OCI-LY1 (cell line): Measurements from ENCODE around the gene TMEM9B.

Experiments used
- H2AFZ ChIP-seq: fragments of 200-600 bp; sonication (generic), shearing (Covaris generic); 2 replicates; pipeline ENCODE4 v1.6.0; 2014; ENCODE audit warnings: antibody characterized with exemption, mild to moderate bottlenecking, low read length
- H3F3A ChIP-seq: fragments of 200-600 bp; sonication (generic), shearing (Covaris generic); 2 replicates; pipeline ENCODE4 v1.6.0; 2014; ENCODE audit warnings: mild to moderate bottlenecking, antibody characterized with exemption, low read length, moderate library complexity; ENCODE audit not compliant: insufficient read depth
- H3K27ac ChIP-seq: fragments of 200-600 bp; sonication (generic); 2 replicates; pipeline ENCODE4 v1.5.1; 2014; ENCODE audit warnings: low read length, mixed run types, mild to moderate bottlenecking, low read depth; ENCODE audit not compliant: poor library complexity, severe bottlenecking
- H3K27me3 ChIP-seq: fragments of 200-600 bp; sonication (generic); 2 replicates; pipeline ENCODE4 v1.6.0; 2014; ENCODE audit warnings: antibody characterized with exemption, mild to moderate bottlenecking, low read length, moderate library complexity; ENCODE audit not compliant: insufficient read depth
- H3K36me3 ChIP-seq: fragments of 200-600 bp; sonication (generic); 2 replicates; pipeline ENCODE4 v1.6.1; 2014; ENCODE audit warnings: mild to moderate bottlenecking, antibody characterized with exemption, low read length, moderate library complexity, mixed read lengths; ENCODE audit not compliant: insufficient read depth
- H3K4me1 ChIP-seq: fragments of 200-600 bp; sonication (generic); 2 replicates; pipeline ENCODE4 v1.5.1; 2014; ENCODE audit warnings: mild to moderate bottlenecking, low read length, moderate library complexity; ENCODE audit not compliant: insufficient read depth, severe bottlenecking
- H3K4me2 ChIP-seq: fragments of 200-600 bp; sonication (generic), shearing (Covaris generic); 2 replicates; pipeline ENCODE4 v1.6.1; 2014; ENCODE audit warnings: low read length
- H3K4me3 ChIP-seq: fragments of 200-600 bp; sonication (generic); 2 replicates; pipeline ENCODE4 v1.5.1; 2014; ENCODE audit warnings: low read length, low read depth, mild to moderate bottlenecking, mixed read lengths; ENCODE audit not compliant: poor library complexity, severe bottlenecking
- H3K79me2 ChIP-seq: fragments of 200-600 bp; shearing (Covaris generic); 2 replicates; pipeline ENCODE4 v1.6.1; 2016; ENCODE audit warnings: mixed run types, low read length, mixed read lengths; ENCODE audit not compliant: insufficient read depth
- H3K9ac ChIP-seq: fragments of 200-600 bp; sonication (generic), shearing (Covaris generic); 2 replicates; pipeline ENCODE4 v1.6.1; 2014; ENCODE audit warnings: mild to moderate bottlenecking, low read length, mixed read lengths
- H3K9me2 ChIP-seq: fragments of 200-600 bp; sonication (generic), shearing (Covaris generic); 2 replicates; pipeline ENCODE4 v1.6.1; 2014; ENCODE audit warnings: low read depth, mild to moderate bottlenecking, low read length, mixed read lengths
- H3K9me3 ChIP-seq: fragments of 200-600 bp; shearing (Covaris generic); 2 replicates; pipeline ENCODE4 v1.6.1; 2014; ENCODE audit warnings: low read length, mixed read lengths
- H4K20me1 ChIP-seq: fragments of 200-600 bp; sonication (generic), shearing (Covaris generic); 2 replicates; pipeline ENCODE4 v1.6.0; 2016; ENCODE audit warnings: mild to moderate bottlenecking, low read length; ENCODE audit not compliant: insufficient read depth
- CTCF ChIP-seq: fragments of 200-600 bp; sonication (generic), shearing (Covaris generic); IDR thresholded peaks from 2 replicates; pipeline ENCODE4 v1.5.1; 2017; ENCODE audit warnings: mild to moderate bottlenecking, antibody characterized with exemption, low read length, moderate library complexity, mixed read lengths
- EZH2 ChIP-seq: fragments of 200-600 bp; sonication (generic), shearing (Covaris generic); IDR thresholded peaks from 2 replicates; pipeline ENCODE4 v1.8.0; 2017; ENCODE audit warnings: borderline replicate concordance, mixed run types, mild to moderate bottlenecking, antibody characterized with exemption, low read length, moderate library complexity, mixed read lengths

The TMEM9B gene

GRCh38 chr11:8913961-8914660, 50.1 kb downstream of the TMEM9B start:
- Histone ChIP-seq H3K4me1 (peaks cover 32% of the 10 kb centered on the region), H3K9ac (peak overlapping the region; percentile 33; the same call in 1 of the 2 replicates), H3K9me3 (no peaks in the 10 kb centered on the region), H3K4me2 (peak overlapping the region; percentile 56), H3K4me3 (peak overlapping the region; percentile 33), H3K27me3 (no peaks in the 10 kb centered on the region), H3K79me2 (no peaks in the 10 kb centered on the region), H2AFZ (no peak overlapping the region), H3K36me3 (peaks cover 36% of the 10 kb centered on the region; the same call in 1 of the 2 replicates), H3F3A (no peaks in the 10 kb centered on the region), H3K27ac (peak overlapping the region; percentile 50), H4K20me1 (no peaks in the 10 kb centered on the region), H3K9me2 (no peaks in the 10 kb centered on the region)
- TF ChIP-seq EZH2: no peak
- TF ChIP-seq CTCF: peak; percentile 83

GRCh38 chr11:8911029-8911823, 53.0 kb downstream of the TMEM9B start, which contains the start of gene AKIP1:
Gene AKIP1, plus strand, starts transcription at chr11:8911189. Its CDS starts 261 bp downstream, at chr11:8911450.
- Histone ChIP-seq H3K4me3 (peak within 1 kb of the TSS; percentile 91), H3K9ac (peak within 1 kb of the TSS; percentile 84), H3K4me2 (peak within 1 kb of the TSS; percentile 79), H3K27ac (no peak within 1 kb of the TSS), H4K20me1 (no peaks in the 10 kb centered on the region), H3K79me2 (no peaks in the 10 kb centered on the region), H3F3A (no peaks in the 10 kb centered on the region), H2AFZ (no peak within 1 kb of the TSS), H3K9me3 (no peaks in the 10 kb centered on the region), H3K36me3 (0 out of 2 replicates have a peak, but pooled peaks cover 8% of the 10 kb centered on the region), H3K9me2 (no peaks in the 10 kb centered on the region), H3K4me1 (peaks cover 32% of the 10 kb centered on the region), H3K27me3 (no peaks in the 10 kb centered on the region)
- TF ChIP-seq CTCF: no peak
- TF ChIP-seq EZH2: no peak

GRCh38 chr11:8910649-8911026, 53.6 kb downstream of the TMEM9B start:
- Histone ChIP-seq H3K4me2 (peak overlapping the region; percentile 79), H3K9ac (peak overlapping the region; percentile 84; the same call in 1 of the 2 replicates), H3K4me3 (peak overlapping the region; percentile 91), H3K27me3 (no peaks in the 10 kb centered on the region), H3K27ac (no peak overlapping the region), H3K9me3 (no peaks in the 10 kb centered on the region), H2AFZ (no peak overlapping the region), H3K9me2 (no peaks in the 10 kb centered on the region), H4K20me1 (no peaks in the 10 kb centered on the region), H3K4me1 (peaks cover 32% of the 10 kb centered on the region), H3F3A (no peaks in the 10 kb centered on the region), H3K36me3 (0 out of 2 replicates have a peak, but pooled peaks cover 5% of the 10 kb centered on the region), H3K79me2 (no peaks in the 10 kb centered on the region)
- TF ChIP-seq EZH2: no peak
- no peak for TF ChIP-seq CTCF
